HEK293T (cell line): ENCODE data around the gene CDC42BPG.

Experiments used
- ARNT ChIP-seq: fragments of 450-650 bp; IDR thresholded peaks from 2 replicates; pipeline ENCODE4 v1.6.1; 2017; ENCODE audit warnings: mild to moderate bottlenecking
- BHLHE40 ChIP-seq: fragments of 450-650 bp; IDR thresholded peaks from 2 replicates; pipeline ENCODE4 v1.6.1; 2016; ENCODE audit warnings: mild to moderate bottlenecking, moderate library complexity, borderline replicate concordance
- FOXA1 ChIP-seq: fragments of 450-650 bp; IDR thresholded peaks from 2 replicates; pipeline ENCODE4 v1.6.1; 2016; ENCODE audit warnings: mild to moderate bottlenecking
- FOXM1 ChIP-seq: fragments of 450-650 bp; IDR thresholded peaks from 2 replicates; pipeline ENCODE4 v1.6.1; 2017; ENCODE audit warnings: mild to moderate bottlenecking, borderline replicate concordance
- HDGF ChIP-seq: fragments of 450-650 bp; IDR thresholded peaks from 2 replicates; pipeline ENCODE4 v1.6.1; 2017; ENCODE audit warnings: antibody characterized with exemption, borderline replicate concordance
- NFRKB ChIP-seq: fragments of 450-650 bp; IDR thresholded peaks from 2 replicates; pipeline ENCODE4 v1.6.1; 2016; ENCODE audit warnings: mild to moderate bottlenecking, moderate library complexity
- SP1 ChIP-seq: fragments of 450-650 bp; IDR thresholded peaks from 2 replicates; pipeline ENCODE4 v1.6.1; 2017
- SUZ12 ChIP-seq: fragments of 450-650 bp; IDR thresholded peaks from 2 replicates; pipeline ENCODE4 v1.6.1; 2016; ENCODE audit warnings: mild to moderate bottlenecking
- TARDBP ChIP-seq: fragments of 450-650 bp; IDR thresholded peaks from 2 replicates; pipeline ENCODE4 v1.6.1; 2016

DNA sequence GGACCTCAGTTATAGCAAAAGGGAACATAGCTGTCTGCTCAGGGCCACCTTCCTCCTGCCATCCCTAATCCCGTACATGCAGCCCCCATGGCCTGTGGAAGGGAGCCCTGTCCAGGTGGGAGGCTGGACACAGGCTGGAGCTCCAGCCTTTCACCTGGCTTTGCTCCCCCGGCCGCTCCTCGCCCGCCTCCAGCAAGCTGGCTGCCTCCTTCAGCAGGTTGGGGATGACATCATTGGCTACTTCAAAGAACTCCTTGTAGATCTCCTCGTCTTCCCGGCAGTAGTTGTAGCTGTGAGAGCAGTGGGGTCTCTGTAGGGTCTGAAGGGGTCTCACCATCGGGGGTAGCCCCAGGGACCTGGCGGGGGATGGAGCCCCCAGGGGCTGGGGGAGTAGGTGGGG lies 39.0 kb downstream of the CDC42BPG start:
- TF ChIP-seq BHLHE40 (no peak), FOXM1 (no peak), TARDBP (no peak), SUZ12 (no peak), FOXA1 (no peak), SP1 (no peak), ARNT (no peak), HDGF (no peak), NFRKB (no peak)
